ENCODE results near the gene ACTR3.

The ACTR3 gene

DNA sequence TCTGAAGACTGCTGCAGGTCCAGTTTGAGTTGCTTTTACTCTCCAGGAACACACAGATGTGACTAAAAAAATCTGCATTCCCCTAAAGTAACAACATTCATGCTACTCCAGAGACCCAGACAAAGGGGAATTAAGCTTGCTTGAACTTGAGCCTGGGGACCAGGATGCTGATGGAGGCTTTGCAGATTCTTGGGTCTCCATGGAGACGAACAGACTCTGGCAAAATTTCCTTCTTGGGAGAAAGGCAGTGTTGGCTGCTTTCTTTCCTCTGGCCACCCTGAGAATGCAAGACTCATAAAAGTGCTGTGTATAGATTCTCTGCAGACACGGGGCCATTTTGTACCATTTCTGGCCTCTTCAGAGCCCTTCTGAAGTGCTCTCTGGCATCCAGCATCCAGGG is 112.0 kb downstream of the ACTR3 start:
- Histone ChIP-seq H3K27ac (ENCODE audit: low read depth, low read length) (no peak overlapping the region), H3K9ac (ENCODE audit: low read length) (no peak overlapping the region), H2AFZ (ENCODE audit: low read depth, low read length, severe bottlenecking) (no peak overlapping the region), H4K20me1 (ENCODE audit: low read depth, low read length) (no peaks in the 10 kb centered on the region), H3K4me3 (ENCODE audit: insufficient read depth, low read length, poor library complexity, severe bottlenecking) (no peak overlapping the region), H3K9me2 (replicated peaks; ENCODE audit: insufficient read depth, low read length) (no peaks in the 10 kb centered on the region), H3K9me3 (ENCODE audit: insufficient read depth, low read length) (no peaks in the 10 kb centered on the region), H3K4me2 (ENCODE audit: low read depth, low read length, poor library complexity, severe bottlenecking) (no peak overlapping the region), H3K27me3 (ENCODE audit: low read length) (no peaks in the 10 kb centered on the region), H3K36me3 (ENCODE audit: low read length) (no peaks in the 10 kb centered on the region), H3K79me2 (ENCODE audit: insufficient read depth, low read length) (no peaks in the 10 kb centered on the region), H3F3A (ENCODE audit: insufficient read depth) (no peaks in the 10 kb centered on the region)
- no peak for TF ChIP-seq CTCF (IDR thresholded peaks at IDR 0.05; ENCODE audit: insufficient read depth, low read length, poor library complexity, severe bottlenecking)
- TF ChIP-seq EZH2phosphoT487 (conservative IDR thresholded peaks at IDR 0.05; ENCODE audit: low read length) = no peak

DNA sequence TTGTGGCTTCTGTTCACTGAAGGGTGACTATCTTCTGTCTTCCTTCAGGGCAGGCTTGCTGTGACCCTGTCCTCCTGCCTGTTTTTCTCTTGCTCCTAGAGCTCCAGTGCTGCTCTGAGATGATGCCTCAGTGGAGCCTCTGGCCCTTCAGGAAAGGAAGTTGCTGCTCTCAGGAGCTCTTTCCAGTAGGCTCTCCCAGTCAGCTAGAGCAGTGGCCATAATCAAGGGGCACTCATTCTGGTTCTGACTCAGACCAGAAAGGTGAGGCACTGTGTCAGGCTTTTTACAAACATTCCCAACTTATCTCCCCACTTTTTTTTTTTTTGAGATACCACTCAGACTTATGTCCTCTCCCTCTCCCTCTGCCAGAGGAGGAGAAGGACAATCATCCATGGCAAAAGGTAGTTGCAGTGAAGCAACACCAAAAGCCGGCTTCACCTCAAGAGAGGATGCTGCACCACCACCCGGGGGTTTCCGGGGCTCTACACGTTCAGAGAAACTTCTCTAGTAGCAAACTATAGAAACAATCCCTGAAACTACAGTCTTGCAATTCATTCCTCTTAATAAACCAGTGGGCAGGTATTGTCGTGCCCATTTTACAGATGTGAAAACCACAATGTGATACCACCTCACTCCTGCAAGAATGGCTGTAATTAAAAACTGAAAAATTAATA is 115.4 kb downstream of the ACTR3 start:
- no peaks in the 10 kb centered on the region for H3K79me2 ChIP-seq (ENCODE audit: insufficient read depth, low read length)
- no peak overlapping the region for H3K4me2 ChIP-seq (ENCODE audit: low read depth, low read length, poor library complexity, severe bottlenecking)
- H3K4me3 ChIP-seq (ENCODE audit: insufficient read depth, low read length, poor library complexity, severe bottlenecking) = no peak overlapping the region
- no peak for TF ChIP-seq EZH2phosphoT487 (conservative IDR thresholded peaks at IDR 0.05; ENCODE audit: low read length)
- no peaks in the 10 kb centered on the region for H3K27me3 ChIP-seq (ENCODE audit: low read length)
- H3F3A ChIP-seq (ENCODE audit: insufficient read depth) = no peaks in the 10 kb centered on the region
- H3K27ac ChIP-seq (ENCODE audit: low read depth, low read length) = no peak overlapping the region
- H3K9me3 ChIP-seq (ENCODE audit: insufficient read depth, low read length) = no peaks in the 10 kb centered on the region
- no peaks in the 10 kb centered on the region for H3K36me3 ChIP-seq (ENCODE audit: low read length)
- H3K9me2 ChIP-seq (replicated peaks; ENCODE audit: insufficient read depth, low read length) = no peaks in the 10 kb centered on the region
- H2AFZ ChIP-seq (ENCODE audit: low read depth, low read length, severe bottlenecking) = no peak overlapping the region
- H3K9ac ChIP-seq (ENCODE audit: low read length) = no peak overlapping the region
- H4K20me1 ChIP-seq (ENCODE audit: low read depth, low read length) = no peaks in the 10 kb centered on the region

GRCh38 chr2:114006460-114006859 is 116.6 kb downstream of the ACTR3 start:
- H3K79me2 ChIP-seq (ENCODE audit: insufficient read depth, low read length) = no peaks in the 10 kb centered on the region
- H3F3A ChIP-seq (ENCODE audit: insufficient read depth) = no peaks in the 10 kb centered on the region
- H3K9ac ChIP-seq (ENCODE audit: low read length) = no peak overlapping the region
- TF ChIP-seq EZH2phosphoT487 (conservative IDR thresholded peaks at IDR 0.05; ENCODE audit: low read length) = no peak
- H3K27me3 ChIP-seq (ENCODE audit: low read length) = no peaks in the 10 kb centered on the region
- no peaks in the 10 kb centered on the region for H3K36me3 ChIP-seq (ENCODE audit: low read length)
- H3K4me2 ChIP-seq (ENCODE audit: low read depth, low read length, poor library complexity, severe bottlenecking) = no peak overlapping the region
- no peak overlapping the region for H3K27ac ChIP-seq (ENCODE audit: low read depth, low read length)
- no peaks in the 10 kb centered on the region for H3K9me3 ChIP-seq (ENCODE audit: insufficient read depth, low read length)
- H2AFZ ChIP-seq (ENCODE audit: low read depth, low read length, severe bottlenecking) = no peak overlapping the region
- H3K4me3 ChIP-seq (ENCODE audit: insufficient read depth, low read length, poor library complexity, severe bottlenecking) = no peak overlapping the region
- H3K9me2 ChIP-seq (replicated peaks; ENCODE audit: insufficient read depth, low read length) = no peaks in the 10 kb centered on the region
- no peaks in the 10 kb centered on the region for H4K20me1 ChIP-seq (ENCODE audit: low read depth, low read length)

DNA sequence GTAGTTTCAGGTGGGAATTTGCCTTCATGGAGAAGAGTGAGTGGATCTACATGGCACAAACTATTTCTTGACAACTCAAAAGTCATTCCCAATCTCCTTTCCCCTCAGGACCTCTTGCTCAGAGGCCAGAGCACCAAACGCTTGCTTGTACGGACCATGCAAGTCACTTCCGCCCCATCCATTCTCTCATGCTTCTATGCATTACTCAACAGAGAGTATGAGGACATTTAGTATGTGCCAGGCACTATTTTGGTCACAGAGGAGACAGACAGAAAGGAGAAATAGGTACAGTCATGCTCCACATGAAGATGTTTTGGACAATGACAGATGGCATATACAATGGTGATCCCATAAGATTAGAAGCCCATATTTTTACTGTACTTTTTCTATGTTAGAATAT is 117.5 kb downstream of the ACTR3 start:
- no peak overlapping the region for H3K27ac ChIP-seq (ENCODE audit: low read depth, low read length)
- no peaks in the 10 kb centered on the region for H3K9me3 ChIP-seq (ENCODE audit: insufficient read depth, low read length)
- H3K9me2 ChIP-seq (replicated peaks; ENCODE audit: insufficient read depth, low read length) = no peaks in the 10 kb centered on the region
- no peak overlapping the region for H3K9ac ChIP-seq (ENCODE audit: low read length)
- no peaks in the 10 kb centered on the region for H3K79me2 ChIP-seq (ENCODE audit: insufficient read depth, low read length)
- H3F3A ChIP-seq (ENCODE audit: insufficient read depth) = no peaks in the 10 kb centered on the region
- H3K36me3 ChIP-seq (ENCODE audit: low read length) = no peaks in the 10 kb centered on the region
- no peaks in the 10 kb centered on the region for H4K20me1 ChIP-seq (ENCODE audit: low read depth, low read length)
- H3K4me2 ChIP-seq (ENCODE audit: low read depth, low read length, poor library complexity, severe bottlenecking) = no peak overlapping the region
- H2AFZ ChIP-seq (ENCODE audit: low read depth, low read length, severe bottlenecking) = no peak overlapping the region
- no peak for TF ChIP-seq CTCF (IDR thresholded peaks at IDR 0.05; ENCODE audit: insufficient read depth, low read length, poor library complexity, severe bottlenecking)
- TF ChIP-seq EZH2phosphoT487 (conservative IDR thresholded peaks at IDR 0.05; ENCODE audit: low read length) = no peak
- no peaks in the 10 kb centered on the region for H3K27me3 ChIP-seq (ENCODE audit: low read length)
- H3K4me3 ChIP-seq (ENCODE audit: insufficient read depth, low read length, poor library complexity, severe bottlenecking) = no peak overlapping the region
